Thymus (tissue), 11 donors: ENCODE data around the gene HNF1A. TPM values are rescaled to one million over a fixed set of nuclear protein-coding genes. Genes with fewer than 3 reads are reported as not detected.
A peak's percentile ranks its signal among the peaks of the same experiment; 100 is the strongest.

Experiments
- DNase-seq, 9 donors: peaks; one replicate each; pipeline ENCODE4 v3.0.0-alpha.2; 2013; ENCODE audit warnings: low spot score in 9 of 9, low read depth in 6 of 9, missing footprints in 1 of 9
- H3K27ac ChIP-seq, 2 donors: one replicate each; pipeline ENCODE4 v1.5.1; 2013; ENCODE audit warnings: control low read depth in 1 of 2, low read depth in 1 of 2, low read length in 1 of 2, mild to moderate bottlenecking in 1 of 2, moderate library complexity in 1 of 2
- H3K27me3 ChIP-seq, 2 donors: one replicate each; pipeline ENCODE4 v1.5.1; 2013; ENCODE audit warnings: low read length in 1 of 2; ENCODE audit not compliant: control insufficient read depth in 2 of 2, insufficient read depth in 1 of 2
- H3K36me3 ChIP-seq, 2 donors: one replicate each; pipeline ENCODE4 v1.5.1; 2013; ENCODE audit warnings: low read length in 1 of 2, mild to moderate bottlenecking in 1 of 2, moderate library complexity in 1 of 2; ENCODE audit not compliant: control insufficient read depth in 2 of 2, insufficient read depth in 2 of 2
- H3K4me1 ChIP-seq, 2 donors: one replicate each; pipeline ENCODE4 v1.5.1; 2013; ENCODE audit warnings: low read length in 2 of 2; ENCODE audit not compliant: control insufficient read depth in 2 of 2, insufficient read depth in 2 of 2
- H3K4me3 ChIP-seq, 2 donors: one replicate each; pipeline ENCODE4 v1.5.1; 2013; ENCODE audit warnings: low read length in 2 of 2, control low read depth in 1 of 2, mild to moderate bottlenecking in 1 of 2
- H3K9me3 ChIP-seq, 2 donors: one replicate each; pipeline ENCODE4 v1.5.1; 2013; ENCODE audit warnings: low read length in 1 of 2, mild to moderate bottlenecking in 1 of 2; ENCODE audit not compliant: control insufficient read depth in 2 of 2, insufficient read depth in 1 of 2
- WGBS: extraction: QIAGEN DNeasy Blood & Tissue Kit; methylation state at CpG from one replicate; pipeline ENCODE4 v1.1.7; 2013; 5-methylcytosine and 5-hydroxymethylcytosine counted together
- polyA plus RNA-seq: library from polyadenylated mRNA; stranded (reverse); fragments of 200-250 nt; gene quantifications from one replicate; pipeline ENCODE4 v1.2.3, GENCODE V29; 2013
- total RNA-seq: library from RNA; stranded (reverse); fragments of 120-200 nt; gene quantifications from one replicate; pipeline ENCODE4 v1.2.4, GENCODE V29; 2013
- donor health status: healthy.

The HNF1A gene
- total and polyA plus RNA-seq, 2 donors = 0.09 TPM; not detected in 1

- Histone ChIP-seq H3K9me3 (no peaks in the 10 kb centered on the region), H3K4me1 (peaks cover 4 to 12% of the 10 kb centered on the region in 2 donors), H3K4me3 (no peak overlapping the region), H3K27ac (no peak overlapping the region), H3K27me3 (no peaks in the 10 kb centered on the region), H3K36me3 (no peaks in the 10 kb centered on the region)
- 89% methylated on average over 13 of the region's 13 CpGs for WGBS
- no peak for DNase-seq
These were observed 12.7 kb upstream of the HNF1A start for GRCh38 chr12:120965534-120966091.

- H3K4me3 ChIP-seq = no peak overlapping the region
- peaks cover 0 to 6% of the 10 kb centered on the region in 2 donors for H3K4me1 ChIP-seq
- H3K36me3 ChIP-seq = no peaks in the 10 kb centered on the region
- no peak for DNase-seq
- no peaks in the 10 kb centered on the region for H3K9me3 ChIP-seq
- no peaks in the 10 kb centered on the region for H3K27me3 ChIP-seq
- no peak overlapping the region for H3K27ac ChIP-seq
- WGBS = 94% methylated on average over 3 of the region's 3 CpGs
These were observed 8.0 kb upstream of the HNF1A start for GRCh38 chr12:120970310-120970709.

GRCh38 chr12:120971299-120972180 is 6.8 kb upstream of the HNF1A start:
- no peaks in the 10 kb centered on the region for H3K36me3 ChIP-seq
- no peak overlapping the region for H3K4me3 ChIP-seq
- H3K27me3 ChIP-seq = no peaks in the 10 kb centered on the region
- H3K4me1 ChIP-seq = peaks cover 0 to 6% of the 10 kb centered on the region in 2 donors
- DNase-seq = peak; percentile 24 to 85 (median 60)
- no peak overlapping the region for H3K27ac ChIP-seq
- no peaks in the 10 kb centered on the region for H3K9me3 ChIP-seq
- WGBS = 46% methylated on average over 13 of the region's 13 CpGs

DNA sequence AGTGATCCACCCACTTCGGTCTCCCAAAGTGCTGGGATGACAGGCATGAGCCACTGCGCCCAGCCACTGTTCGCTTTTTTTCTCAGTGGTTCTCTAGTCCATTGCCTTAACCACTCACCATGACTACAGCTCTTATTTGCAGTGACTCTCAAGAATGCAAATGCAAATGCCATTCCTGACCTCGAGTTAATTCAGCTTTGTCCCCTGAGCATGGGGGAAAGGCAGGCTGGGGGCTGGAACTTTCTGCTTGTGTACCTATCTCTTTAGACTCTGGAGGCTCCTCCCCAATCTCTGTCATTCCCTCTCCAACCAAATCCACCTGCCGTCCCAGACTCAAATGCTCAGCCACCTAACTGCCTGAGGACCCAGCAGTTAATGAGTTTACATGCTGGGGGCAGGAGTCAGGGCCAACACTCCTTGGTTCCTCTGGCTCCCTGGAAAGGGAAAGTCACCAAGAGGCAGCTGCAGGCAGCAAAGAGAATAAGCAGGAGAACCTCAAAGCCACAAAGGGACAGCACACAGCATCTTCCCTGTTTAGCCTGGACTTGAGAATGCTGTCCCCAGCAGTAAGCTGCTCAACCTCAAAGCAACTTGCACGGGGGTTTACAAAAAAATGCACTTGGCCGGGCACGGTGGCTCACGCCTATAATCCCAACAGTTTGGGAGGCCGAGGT is 5.3 kb upstream of the HNF1A start:
- DNase-seq = no peak
- H3K4me1 ChIP-seq = peaks cover 0 to 6% of the 10 kb centered on the region in 2 donors
- no peaks in the 10 kb centered on the region for H3K9me3 ChIP-seq
- H3K36me3 ChIP-seq = no peaks in the 10 kb centered on the region
- H3K27me3 ChIP-seq = no peaks in the 10 kb centered on the region
- H3K27ac ChIP-seq = no peak overlapping the region
- H3K4me3 ChIP-seq = no peak overlapping the region
- 86% methylated on average over 10 of the region's 10 CpGs for WGBS

DNA sequence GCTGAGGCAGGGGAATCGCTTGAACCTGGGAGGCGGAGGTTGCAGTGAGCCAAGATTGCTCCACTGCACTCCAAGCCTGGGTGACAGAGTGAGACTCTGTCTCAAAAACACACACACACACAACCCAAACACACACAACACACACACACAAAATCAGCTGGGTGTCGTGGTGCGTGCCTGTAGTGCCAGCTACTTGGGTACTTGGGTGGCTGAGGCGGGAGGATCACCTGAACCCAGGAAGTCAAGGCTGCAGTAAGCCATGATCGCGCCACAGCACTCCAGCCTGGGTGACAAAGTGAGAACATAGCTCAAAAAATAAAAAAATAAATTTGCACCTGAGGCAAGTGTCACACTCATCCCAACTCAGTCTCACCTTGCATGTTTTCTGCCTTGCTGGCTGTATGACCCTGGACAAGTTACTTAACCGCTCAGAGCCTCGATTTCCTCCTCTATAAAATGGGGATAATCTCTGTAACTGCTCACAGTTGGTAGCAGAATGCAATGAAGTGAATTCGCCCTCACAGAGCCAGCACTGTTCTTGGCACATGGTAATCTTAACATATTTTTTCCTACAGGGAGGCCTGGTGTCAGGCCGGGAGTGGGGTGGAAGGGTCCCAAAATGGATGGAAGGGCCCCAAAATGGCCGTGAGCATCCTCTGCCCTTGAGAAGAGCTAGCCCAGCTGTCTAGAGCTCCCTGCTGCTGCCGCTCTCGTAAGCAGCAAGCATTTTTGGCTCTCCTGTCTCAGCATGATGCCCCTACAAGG is 630 bp upstream of the HNF1A start:
- H3K27me3 ChIP-seq = no peaks in the 10 kb centered on the region
- H3K4me3 ChIP-seq = no peak overlapping the region
- peaks cover 0 to 2% of the 10 kb centered on the region in 2 donors for H3K9me3 ChIP-seq
- 96% methylated on average over 14 of the region's 14 CpGs for WGBS
- H3K4me1 ChIP-seq = no peaks in the 10 kb centered on the region
- no peak overlapping the region for H3K27ac ChIP-seq
- DNase-seq = no peak
- no peaks in the 10 kb centered on the region for H3K36me3 ChIP-seq

- no peaks in the 10 kb centered on the region for H3K4me1 ChIP-seq
- H3K4me3 ChIP-seq = no peak overlapping the region
- no peak for DNase-seq
- H3K27me3 ChIP-seq = no peaks in the 10 kb centered on the region
- peaks cover 0 to 2% of the 10 kb centered on the region in 2 donors for H3K9me3 ChIP-seq
- no peaks in the 10 kb centered on the region for H3K36me3 ChIP-seq
- H3K27ac ChIP-seq = no peak overlapping the region
- 96% methylated on average over 10 of the region's 10 CpGs for WGBS
These were observed 998 bp downstream of the HNF1A start for GRCh38 chr12:120979220-120979861.

DNA sequence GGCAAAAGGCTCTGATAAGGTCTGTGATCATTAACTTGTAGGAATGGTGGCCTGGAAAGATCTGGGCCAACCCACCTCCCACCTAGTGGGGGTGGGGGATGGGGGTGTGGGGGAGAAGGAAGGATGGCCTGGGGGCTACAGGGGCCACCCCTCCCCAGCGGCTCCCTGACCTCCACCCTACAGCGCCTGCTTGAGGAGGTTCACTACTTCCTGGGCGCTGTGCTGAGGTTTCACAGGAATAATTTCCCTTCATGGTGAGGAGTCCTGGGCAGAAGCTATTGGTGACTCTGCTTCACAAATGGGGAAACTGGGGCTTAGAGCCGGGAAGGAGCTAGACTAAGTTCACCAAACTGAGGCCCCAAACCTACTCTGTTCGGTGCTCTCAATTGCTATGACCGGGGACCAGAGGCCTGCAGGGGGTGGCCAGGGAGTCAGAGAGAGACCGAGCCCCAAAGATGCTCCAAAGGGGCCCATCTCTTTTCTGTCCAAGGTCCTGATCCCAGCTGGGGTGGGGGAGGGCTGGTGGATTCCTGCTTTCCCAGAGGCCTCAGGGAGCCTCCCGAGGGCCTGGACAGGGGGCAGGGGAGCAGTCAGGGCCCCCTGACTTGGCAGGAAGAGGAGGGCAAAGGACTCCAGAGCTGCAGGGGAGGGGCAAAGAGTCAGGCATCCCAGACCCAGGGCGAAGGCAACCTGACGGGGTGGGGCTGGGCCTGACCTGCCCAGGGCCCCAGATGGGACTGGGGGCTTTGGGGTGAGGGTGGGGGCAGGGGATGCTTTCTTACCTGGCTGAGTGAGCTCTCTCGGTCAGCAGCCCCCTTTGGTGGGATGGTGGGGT is 1.7 kb downstream of the HNF1A start:
- no peak for DNase-seq
- H3K27me3 ChIP-seq = no peaks in the 10 kb centered on the region
- no peaks in the 10 kb centered on the region for H3K36me3 ChIP-seq
- no peaks in the 10 kb centered on the region for H3K4me1 ChIP-seq
- WGBS = 90% methylated on average over 11 of the region's 11 CpGs
- H3K4me3 ChIP-seq = no peak overlapping the region
- peaks cover 0 to 2% of the 10 kb centered on the region in 2 donors for H3K9me3 ChIP-seq
- H3K27ac ChIP-seq = no peak overlapping the region

DNA sequence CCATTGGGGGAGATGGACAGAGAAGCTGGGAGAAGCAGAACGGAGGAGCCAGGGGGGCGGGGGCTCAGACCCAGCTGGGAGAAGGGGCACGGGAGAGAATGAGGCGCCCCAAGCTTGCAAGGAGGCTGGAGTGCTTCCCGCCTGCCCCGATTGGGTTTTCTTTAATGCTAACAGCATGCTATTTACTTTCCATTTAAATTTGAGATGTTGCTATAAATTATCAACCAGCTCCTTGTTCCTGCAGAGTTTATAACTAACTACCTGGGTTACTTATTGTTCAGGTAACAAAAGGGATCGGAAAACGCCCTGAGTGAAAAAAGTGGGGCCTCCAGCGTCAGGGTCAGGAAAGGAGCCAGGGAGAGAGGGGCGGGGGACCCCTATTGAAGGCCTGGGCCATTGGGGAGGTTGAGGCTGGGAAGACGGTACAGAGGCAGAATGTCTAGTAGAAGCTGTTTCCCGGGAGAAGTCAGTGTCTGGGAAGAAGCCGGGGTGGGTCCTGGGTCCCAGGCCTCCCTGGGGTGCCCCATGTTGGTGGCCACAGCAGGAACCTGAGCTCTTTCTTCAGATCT is 2.5 kb downstream of the HNF1A start:
- Histone ChIP-seq H3K27ac (no peak overlapping the region), H3K27me3 (no peaks in the 10 kb centered on the region), H3K4me1 (no peaks in the 10 kb centered on the region), H3K36me3 (no peaks in the 10 kb centered on the region), H3K4me3 (no peak overlapping the region), H3K9me3 (peaks cover 0 to 2% of the 10 kb centered on the region in 2 donors)
- no peak for DNase-seq
- WGBS = 92% methylated on average over 13 of the region's 13 CpGs
